Neural crest cell (in vitro differentiated cells): ENCODE measurements around the gene CAMK4. TPM values are rescaled to one million over a fixed set of nuclear protein-coding genes. Genes with fewer than 3 reads are reported as not detected.

ENCODE experiments used
- DNase-seq: peaks from one replicate; pipeline ENCODE4 v3.0.0; 2021; ENCODE audit warnings: low read depth, mixed read lengths, low spot score
- H3K27ac Mint-ChIP-seq: one replicate; pipeline ENCODE4 v1.8.0; 2021; ENCODE audit warnings: mild to moderate bottlenecking, mixed read lengths; ENCODE audit not compliant: unreplicated experiment
- H3K27me3 Mint-ChIP-seq: 2 replicates; pipeline ENCODE4 v1.8.0; 2021; ENCODE audit warnings: low read depth, mild to moderate bottlenecking, mixed read lengths
- H3K36me3 Mint-ChIP-seq: 2 replicates; pipeline ENCODE4 v1.8.0; 2021; ENCODE audit warnings: low read depth, mild to moderate bottlenecking, mixed read lengths
- H3K4me1 Mint-ChIP-seq: 2 replicates; pipeline ENCODE4 v1.8.0; 2021; ENCODE audit warnings: mixed read lengths
- H3K4me3 Mint-ChIP-seq: one replicate; pipeline ENCODE4 v1.8.0; 2021; ENCODE audit warnings: mild to moderate bottlenecking, mixed read lengths
- H3K9me3 Mint-ChIP-seq: 2 replicates; pipeline ENCODE4 v1.8.0; 2021; ENCODE audit warnings: mixed read lengths
- CTCF ChIP-seq: fragments of 200-600 bp; sonication (generic); conservative IDR thresholded peaks from 2 replicates; pipeline ENCODE4 v1.5.0; 2021; ENCODE audit warnings: antibody characterized with exemption, mild to moderate bottlenecking
- total RNA-seq: library from RNA; stranded (reverse); gene quantifications from 2 replicates; pipeline ENCODE4 v1.2.1, GENCODE V29; 2021

Gene CAMK4
- total RNA-seq, 1 donor from 2014 or later: 9.4 TPM

DNA sequence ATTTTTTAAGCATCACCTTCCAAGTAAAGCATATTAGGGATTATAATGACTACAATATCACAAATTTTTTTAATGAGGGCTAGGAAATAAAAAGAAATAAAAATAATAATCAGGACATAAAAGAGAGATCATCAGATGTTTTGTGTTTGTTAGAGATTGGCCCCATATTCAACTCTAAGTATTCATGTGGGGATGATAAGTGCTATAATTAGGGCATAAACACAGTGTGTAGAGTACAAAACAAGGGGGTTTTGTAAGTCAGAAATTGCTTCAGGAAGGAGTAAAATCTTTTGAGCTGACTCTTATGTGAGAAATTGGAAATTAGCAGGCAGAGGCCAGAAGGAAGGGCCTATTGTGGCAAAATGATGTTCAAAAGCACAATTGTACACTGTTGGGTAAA is 160.9 kb downstream of the CAMK4 start:
- Mint-ChIP-seq H3K4me1 (peaks cover 4% of the 10 kb centered on the region), H3K27me3 (no peaks in the 10 kb centered on the region), H3K4me3 (no peak overlapping the region), H3K27ac (no peak overlapping the region), H3K36me3 (no peaks in the 10 kb centered on the region), H3K9me3 (no peaks in the 10 kb centered on the region)
- DNase-seq: no peak
- no peak for TF ChIP-seq CTCF

DNA sequence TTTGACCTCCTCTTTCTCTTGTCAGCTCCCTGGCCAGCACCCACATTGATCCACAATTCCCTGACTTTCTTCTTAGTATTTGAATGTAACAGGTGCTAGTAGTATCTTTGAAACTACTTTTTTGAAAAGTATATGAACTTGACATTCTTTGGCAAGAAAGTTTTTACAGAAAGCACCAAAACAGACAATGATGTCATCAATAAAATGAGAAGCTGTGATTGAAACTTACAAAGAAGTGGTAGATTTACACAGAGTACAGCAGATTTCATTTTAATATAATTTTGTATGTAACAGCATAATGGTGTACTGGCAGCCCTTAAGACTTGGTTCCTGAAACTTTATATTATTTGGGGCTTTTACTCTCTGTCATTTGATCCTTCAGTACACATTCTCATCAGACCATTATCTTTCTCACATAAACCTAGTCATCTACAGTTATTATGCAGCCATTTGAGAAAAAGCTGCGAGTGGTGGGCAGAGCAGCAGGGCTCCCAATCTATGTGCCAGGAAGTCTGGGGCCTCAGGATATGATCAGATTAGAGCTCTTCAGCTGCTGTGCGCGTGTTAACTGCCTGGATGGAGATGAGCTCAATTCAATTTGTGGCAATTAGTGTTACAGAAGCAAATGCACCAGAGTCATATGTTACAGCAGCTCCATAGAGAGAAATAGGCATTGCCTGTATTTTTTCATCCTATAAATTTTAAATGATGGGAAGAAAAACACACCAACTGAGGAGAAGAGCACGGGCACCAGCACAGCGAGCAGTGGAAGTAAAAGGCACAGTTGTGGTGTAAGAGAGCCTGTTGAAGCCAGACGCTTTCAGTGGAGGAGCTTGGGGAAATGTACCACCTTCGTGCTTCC is 162.0 kb downstream of the CAMK4 start:
- DNase-seq: no peak
- no peak overlapping the region for H3K4me3 Mint-ChIP-seq
- peaks cover 4% of the 10 kb centered on the region for H3K4me1 Mint-ChIP-seq

GRCh38 chr5:111386832-111387162 is 162.6 kb downstream of the CAMK4 start:
- Mint-ChIP-seq H3K36me3 (no peaks in the 10 kb centered on the region), H3K27ac (no peak overlapping the region), H3K4me3 (no peak overlapping the region), H3K9me3 (no peaks in the 10 kb centered on the region), H3K27me3 (no peaks in the 10 kb centered on the region), H3K4me1 (peaks cover 4% of the 10 kb centered on the region)
- no peak for DNase-seq
- TF ChIP-seq CTCF: no peak

More for the DNA sequence above, 162.0 kb downstream of the CAMK4 start:
- H3K27me3 Mint-ChIP-seq: no peaks in the 10 kb centered on the region
- no peak for TF ChIP-seq CTCF
- H3K36me3 Mint-ChIP-seq: no peaks in the 10 kb centered on the region
- no peaks in the 10 kb centered on the region for H3K9me3 Mint-ChIP-seq
- no peak overlapping the region for H3K27ac Mint-ChIP-seq

GRCh38 chr5:111387361-111387760 is 163.2 kb downstream of the CAMK4 start:
- no peak overlapping the region for H3K4me3 Mint-ChIP-seq
- H3K4me1 Mint-ChIP-seq: peaks cover 4% of the 10 kb centered on the region
- H3K9me3 Mint-ChIP-seq: no peaks in the 10 kb centered on the region
- H3K27me3 Mint-ChIP-seq: no peaks in the 10 kb centered on the region
- H3K36me3 Mint-ChIP-seq: no peaks in the 10 kb centered on the region
- no peak overlapping the region for H3K27ac Mint-ChIP-seq
- TF ChIP-seq CTCF: no peak
- DNase-seq: no peak

GRCh38 chr5:111389390-111390082 is 165.4 kb downstream of the CAMK4 start:
- H3K27me3 Mint-ChIP-seq: peaks cover 2% of the 10 kb centered on the region
- no peak for DNase-seq
- no peak overlapping the region for H3K4me3 Mint-ChIP-seq
- H3K9me3 Mint-ChIP-seq: no peaks in the 10 kb centered on the region
- peaks cover 4% of the 10 kb centered on the region for H3K4me1 Mint-ChIP-seq
- H3K36me3 Mint-ChIP-seq: no peaks in the 10 kb centered on the region
- H3K27ac Mint-ChIP-seq: no peak overlapping the region
- TF ChIP-seq CTCF: no peak
